MG63 (cell line): ENCODE measurements around the gene MEIOSIN. TPM values are rescaled to one million over a fixed set of nuclear protein-coding genes. Genes with fewer than 3 reads are reported as not detected.
A peak's percentile ranks its signal among the peaks of the same experiment; 100 is the strongest.
"Not testable (repeated sequence)": the region's sequence is repeated elsewhere in the genome, so short reads cannot be mapped to it uniquely, and the experiment has no call there.

Source experiments
- DNase-seq: peaks from one replicate; pipeline ENCODE4 v3.0.0-alpha.2; 2020
- H3K27me3 ChIP-seq: fragments of 250-450 bp; sonication (Bioruptor Pico); 2 replicates; pipeline ENCODE4 v1.5.1; 2020; ENCODE audit warnings: mild to moderate bottlenecking, moderate library complexity
- H3K36me3 ChIP-seq: fragments of 250-450 bp; sonication (Bioruptor Pico); 2 replicates; pipeline ENCODE4 v1.5.1; 2020; ENCODE audit warnings: mild to moderate bottlenecking, moderate library complexity
- H3K4me3 ChIP-seq: fragments of 250-450 bp; sonication (Bioruptor Pico); 2 replicates; pipeline ENCODE4 v1.5.1; 2020; ENCODE audit warnings: mild to moderate bottlenecking, moderate library complexity
- H3K9me3 ChIP-seq: fragments of 250-450 bp; sonication (Bioruptor Pico); 2 replicates; pipeline ENCODE4 v1.5.1; 2020; ENCODE audit warnings: mild to moderate bottlenecking, moderate library complexity
- total RNA-seq: library from RNA; depleted of rRNA; stranded (reverse); fragments of >200 nt; shearing (Covaris generic); gene quantifications from 2 replicates; pipeline ENCODE4 v1.2.3, GENCODE V29; 2014; ENCODE audit warnings: low replicate concordance

Gene MEIOSIN
- total RNA-seq, 1 experiment from 2014 or later = 0.99 TPM

DNA sequence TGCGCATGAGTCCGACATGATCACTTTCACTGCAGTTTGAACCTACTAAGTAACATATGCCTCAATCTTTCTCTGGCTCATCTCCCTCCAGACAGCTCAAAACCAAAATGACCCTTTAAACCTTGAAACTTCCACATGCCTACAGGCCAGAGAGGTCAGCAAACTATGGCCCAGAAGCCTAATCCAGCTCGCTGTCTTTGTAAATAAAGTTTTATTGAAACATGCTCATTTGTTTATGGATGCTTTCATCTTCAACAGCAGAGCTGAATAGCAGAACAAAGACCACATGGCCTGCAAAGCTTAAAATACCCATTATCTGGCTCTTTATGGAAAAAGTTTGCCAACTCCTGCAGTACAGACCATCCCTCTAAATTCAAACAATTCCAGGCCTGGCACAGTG is 18.1 kb upstream of the MEIOSIN start:
- Histone ChIP-seq H3K4me3 (no peak overlapping the region), H3K36me3 (peaks cover 35% of the 10 kb centered on the region), H3K9me3 (no peaks in the 10 kb centered on the region), H3K27me3 (no peaks in the 10 kb centered on the region)
- DNase-seq = no peak

DNA sequence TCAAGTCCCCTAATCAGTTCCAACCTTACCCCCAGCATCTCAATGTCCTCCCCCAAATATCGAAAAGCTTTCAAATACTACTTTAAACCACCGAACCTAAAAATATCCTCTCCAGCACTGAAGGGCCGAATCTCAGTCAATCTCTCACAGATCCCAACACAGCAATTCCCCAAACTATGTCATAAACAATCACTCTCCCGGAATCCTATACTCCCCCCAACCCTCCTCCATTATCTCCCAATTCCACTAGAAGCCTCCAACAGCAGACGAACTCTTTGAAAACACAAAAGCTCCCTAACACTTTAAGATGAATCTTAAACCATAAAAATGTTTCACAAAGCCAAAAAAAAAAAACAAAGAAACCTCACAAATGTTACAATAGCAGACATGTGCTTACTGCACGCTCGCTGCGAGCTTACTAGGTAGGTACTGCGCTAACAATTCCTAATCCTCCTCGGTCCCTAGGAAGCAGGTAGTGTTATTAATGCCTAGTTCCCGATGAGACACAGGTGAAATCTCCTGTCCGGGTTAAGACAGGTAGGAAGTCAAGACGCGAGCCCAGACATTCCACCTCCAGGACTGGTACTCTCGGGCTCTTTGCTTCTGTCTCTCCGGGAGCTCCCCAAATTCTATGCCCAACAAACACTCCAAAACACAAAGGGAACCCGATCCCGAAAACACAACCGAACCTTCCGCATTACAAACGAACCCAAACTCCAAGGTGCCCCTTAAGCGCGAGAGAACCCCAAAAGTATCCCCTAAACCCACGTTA is 16.7 kb upstream of the MEIOSIN start:
- peak overlapping the region; percentile 68 for H3K4me3 ChIP-seq
- no peaks in the 10 kb centered on the region for H3K27me3 ChIP-seq
- H3K36me3 ChIP-seq = peaks cover 31% of the 10 kb centered on the region
- DNase-seq = no peak
- no peaks in the 10 kb centered on the region for H3K9me3 ChIP-seq

DNA sequence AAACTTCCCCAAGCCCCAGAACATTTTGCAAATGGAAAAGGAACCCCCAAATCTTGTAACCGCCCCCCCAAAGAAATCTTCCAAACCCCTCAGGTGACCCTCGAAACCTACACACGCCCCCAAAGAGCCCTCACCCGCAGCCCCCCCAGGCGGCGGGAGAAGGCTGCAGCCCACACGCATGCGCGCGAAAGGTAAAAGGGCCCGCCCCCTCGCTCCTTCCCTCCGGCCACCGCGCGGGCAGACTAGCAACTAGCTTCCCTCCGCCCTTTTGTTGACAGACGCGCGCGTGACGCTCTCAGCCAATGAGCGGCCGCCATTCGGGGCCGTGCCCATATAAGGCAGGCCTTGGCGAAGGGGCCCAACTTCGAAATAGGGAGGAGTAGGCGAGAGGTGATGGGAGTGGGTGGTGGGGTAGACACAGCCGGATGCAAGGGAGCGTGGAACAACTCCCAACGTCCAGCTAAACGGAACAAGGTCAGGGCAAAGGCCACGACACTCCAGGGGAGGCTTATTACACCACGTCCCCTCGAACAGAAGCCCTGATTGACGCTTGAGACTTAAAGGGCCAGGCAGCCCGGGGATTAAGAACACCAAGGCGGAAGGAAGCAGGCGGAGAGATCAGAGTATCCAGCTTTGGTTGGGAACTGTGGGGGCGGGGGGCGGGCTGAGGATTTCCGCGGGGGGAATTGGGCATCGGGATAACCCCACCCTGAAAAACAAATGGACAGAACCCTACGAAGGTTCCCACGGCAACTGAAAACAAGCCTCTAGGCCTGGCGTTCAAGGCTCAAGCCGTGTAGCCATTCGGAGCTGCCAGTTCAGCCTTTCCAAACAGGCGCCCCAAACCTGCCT is 15.9 kb upstream of the MEIOSIN start:
- H3K4me3 ChIP-seq = peak overlapping the region; percentile 68
- H3K9me3 ChIP-seq = peaks cover 2% of the 10 kb centered on the region; the same call in 1 of the 2 replicates
- H3K36me3 ChIP-seq = peaks cover 32% of the 10 kb centered on the region
- H3K27me3 ChIP-seq = no peaks in the 10 kb centered on the region
- DNase-seq = peak; percentile 100

DNA sequence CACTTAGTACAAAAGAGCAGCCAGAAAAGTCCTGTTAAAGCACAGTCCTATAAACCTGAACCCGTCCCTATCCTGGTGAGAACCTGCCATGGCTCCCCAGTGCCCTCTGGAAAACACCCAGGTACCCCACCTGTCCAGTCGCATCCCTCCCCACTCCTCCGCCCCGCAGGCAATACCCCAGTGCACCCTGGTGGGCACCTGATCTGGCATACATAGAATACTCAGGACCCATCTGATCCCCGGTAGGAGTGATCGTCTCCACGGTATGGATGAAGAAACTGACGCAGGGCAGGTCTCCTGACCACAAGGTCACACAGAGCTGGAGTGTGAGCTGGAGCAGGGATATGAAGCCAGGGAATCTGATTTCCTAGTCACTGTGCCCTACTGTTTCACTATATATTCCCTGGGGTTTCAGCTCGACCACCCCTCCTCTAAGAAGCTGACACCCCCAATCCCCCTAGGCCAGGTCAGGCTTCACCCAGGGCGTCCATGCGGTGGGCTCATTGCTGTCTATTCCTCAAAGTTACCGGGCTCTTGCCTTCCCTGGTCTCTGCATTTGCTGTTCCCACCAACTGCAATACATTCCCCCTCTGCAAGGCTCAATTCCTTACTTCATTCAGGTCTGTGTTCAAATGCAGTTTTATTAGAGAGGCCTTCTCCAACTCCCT is 15.1 kb upstream of the MEIOSIN start:
- no peak for DNase-seq

DNA sequence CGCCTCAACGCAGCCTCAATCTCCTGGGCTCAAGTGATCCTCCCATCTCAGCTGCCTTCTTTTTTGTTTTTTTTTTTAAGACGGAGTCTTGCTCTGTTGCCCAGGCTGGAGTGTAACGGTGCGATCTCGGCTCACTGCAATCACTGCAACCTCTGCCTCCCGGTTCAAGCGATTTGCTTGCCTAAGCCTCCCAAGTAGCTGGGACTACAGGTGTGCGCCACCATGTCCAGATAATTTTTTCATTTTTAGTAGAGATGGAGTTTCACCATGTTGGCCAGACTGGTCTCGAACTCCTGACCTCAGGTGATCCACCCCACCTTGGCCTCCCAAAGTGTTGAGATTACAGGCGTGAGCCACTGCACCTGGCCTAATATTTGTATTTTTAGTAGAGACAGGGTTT is 13.2 kb upstream of the MEIOSIN start:
- H3K4me3 ChIP-seq = not testable (repeated sequence)

More for the DNA sequence above, 15.1 kb upstream of the MEIOSIN start:
- peaks cover 2% of the 10 kb centered on the region; the same call in 1 of the 2 replicates for H3K9me3 ChIP-seq
- H3K4me3 ChIP-seq = peak overlapping the region; percentile 68
- H3K27me3 ChIP-seq = no peaks in the 10 kb centered on the region
- peaks cover 34% of the 10 kb centered on the region for H3K36me3 ChIP-seq

DNA sequence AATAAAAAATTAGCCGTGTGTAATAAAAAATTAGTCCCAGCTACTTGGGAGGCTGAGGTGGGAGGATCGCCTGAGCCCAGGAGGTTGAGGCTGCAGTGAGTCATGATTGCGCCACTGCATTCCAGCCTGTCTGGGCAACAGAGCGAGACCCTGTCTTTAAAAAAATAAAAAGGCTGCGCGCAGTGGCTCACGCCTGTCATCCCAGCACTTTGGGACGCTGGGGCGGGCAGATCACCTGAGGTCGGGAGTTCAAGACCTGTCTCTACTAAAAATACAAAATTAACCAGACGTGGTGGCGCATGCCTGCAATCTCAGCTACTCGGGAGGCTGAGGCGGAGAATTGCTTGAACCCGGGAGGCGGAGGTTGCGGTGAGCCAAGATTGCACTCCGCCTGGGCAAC is 4.6 kb upstream of the MEIOSIN start:
- not testable (repeated sequence) for DNase-seq, H3K27me3 ChIP-seq, H3K9me3 ChIP-seq, H3K4me3 ChIP-seq
- H3K36me3 ChIP-seq = peaks cover 13% of the 10 kb centered on the region

More for the DNA sequence above, 13.2 kb upstream of the MEIOSIN start:
- H3K9me3 ChIP-seq, DNase-seq, H3K27me3 ChIP-seq: not testable (repeated sequence)
- H3K36me3 ChIP-seq = peaks cover 44% of the 10 kb centered on the region

DNA sequence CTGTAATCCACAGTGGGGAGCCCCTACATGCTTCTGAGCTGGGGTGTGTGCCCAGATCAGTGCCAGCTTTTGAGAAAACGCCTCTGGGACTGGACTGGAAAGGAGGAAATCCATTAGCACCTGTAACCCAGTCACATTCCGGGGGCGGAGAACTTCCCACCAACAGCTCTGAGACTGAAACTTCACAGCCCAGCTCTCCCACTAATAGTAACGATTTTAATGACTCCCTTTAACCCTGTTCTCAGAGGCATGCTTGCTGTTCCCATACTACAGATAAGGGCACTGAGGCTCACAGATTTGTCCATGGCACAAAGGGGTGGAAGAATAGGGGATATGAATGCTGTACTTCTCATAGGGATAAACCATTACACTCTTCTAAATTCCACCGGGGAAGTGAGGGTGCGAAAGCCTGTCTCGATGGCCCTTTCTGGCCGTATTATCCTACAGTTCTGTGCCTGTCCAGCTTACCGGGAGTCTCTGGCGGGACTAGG is 3.4 kb upstream of the MEIOSIN start:
- no peak for DNase-seq
- Histone ChIP-seq H3K9me3 (no peaks in the 10 kb centered on the region), H3K4me3 (peak overlapping the region; percentile 82), H3K27me3 (no peaks in the 10 kb centered on the region), H3K36me3 (peaks cover 8% of the 10 kb centered on the region)

DNA sequence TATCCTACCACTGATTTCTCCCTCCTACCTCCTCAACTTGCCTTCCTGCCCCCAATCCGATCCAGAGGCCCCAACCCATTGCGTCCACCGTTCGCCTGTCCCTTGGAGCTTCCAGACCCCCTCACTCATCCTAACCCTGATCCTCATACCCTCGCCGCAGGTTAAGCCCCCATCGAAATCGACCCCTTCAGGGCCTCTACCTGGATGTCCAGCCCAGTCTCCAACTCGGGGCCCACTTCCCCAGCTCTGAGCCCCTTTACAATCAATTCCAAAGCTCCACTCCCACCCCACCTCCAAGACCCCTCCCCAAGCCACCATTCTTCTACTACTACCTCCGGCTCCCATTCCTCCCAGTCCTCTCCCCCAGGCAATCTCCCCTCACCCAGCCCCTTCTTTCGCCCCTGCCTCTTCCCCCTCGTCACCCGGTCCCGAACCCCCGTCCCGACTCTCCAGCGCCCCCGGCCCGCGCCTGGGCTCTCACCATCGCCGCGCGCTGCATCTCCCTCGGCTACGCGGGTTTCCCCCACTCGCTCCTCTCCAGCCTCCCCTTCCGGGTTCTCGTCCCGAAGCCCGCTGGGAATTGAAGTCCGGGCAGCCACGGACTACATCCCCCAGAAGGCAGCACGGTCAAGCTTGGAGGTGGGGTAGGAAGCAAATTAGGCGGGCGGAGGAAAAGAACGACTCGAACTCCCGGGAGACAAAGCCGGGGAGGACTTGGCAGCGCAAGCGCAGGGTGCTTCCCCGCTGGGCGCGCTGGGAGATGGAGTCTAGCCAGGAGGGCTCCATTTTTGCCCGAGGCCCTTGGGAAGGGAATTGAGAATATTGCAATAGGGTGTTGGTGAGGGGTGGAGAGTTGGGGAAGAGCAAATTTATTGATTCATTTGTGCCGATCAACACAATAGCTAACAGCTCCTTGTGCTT is 2.6 kb upstream of the MEIOSIN start, which contains the start of gene FBXO46:
Gene FBXO46 (minus strand): TSS at position 529 of the 921 bp plus-strand sequence. CDS start 17,401 bp downstream, outside the sequence.
- H3K4me3 ChIP-seq = peak within 1 kb of the TSS; percentile 82
- H3K9me3 ChIP-seq = no peaks in the 10 kb centered on the region
- H3K36me3 ChIP-seq = peaks cover 7% of the 10 kb centered on the region
- DNase-seq = peak; percentile 99
- no peaks in the 10 kb centered on the region for H3K27me3 ChIP-seq

DNA sequence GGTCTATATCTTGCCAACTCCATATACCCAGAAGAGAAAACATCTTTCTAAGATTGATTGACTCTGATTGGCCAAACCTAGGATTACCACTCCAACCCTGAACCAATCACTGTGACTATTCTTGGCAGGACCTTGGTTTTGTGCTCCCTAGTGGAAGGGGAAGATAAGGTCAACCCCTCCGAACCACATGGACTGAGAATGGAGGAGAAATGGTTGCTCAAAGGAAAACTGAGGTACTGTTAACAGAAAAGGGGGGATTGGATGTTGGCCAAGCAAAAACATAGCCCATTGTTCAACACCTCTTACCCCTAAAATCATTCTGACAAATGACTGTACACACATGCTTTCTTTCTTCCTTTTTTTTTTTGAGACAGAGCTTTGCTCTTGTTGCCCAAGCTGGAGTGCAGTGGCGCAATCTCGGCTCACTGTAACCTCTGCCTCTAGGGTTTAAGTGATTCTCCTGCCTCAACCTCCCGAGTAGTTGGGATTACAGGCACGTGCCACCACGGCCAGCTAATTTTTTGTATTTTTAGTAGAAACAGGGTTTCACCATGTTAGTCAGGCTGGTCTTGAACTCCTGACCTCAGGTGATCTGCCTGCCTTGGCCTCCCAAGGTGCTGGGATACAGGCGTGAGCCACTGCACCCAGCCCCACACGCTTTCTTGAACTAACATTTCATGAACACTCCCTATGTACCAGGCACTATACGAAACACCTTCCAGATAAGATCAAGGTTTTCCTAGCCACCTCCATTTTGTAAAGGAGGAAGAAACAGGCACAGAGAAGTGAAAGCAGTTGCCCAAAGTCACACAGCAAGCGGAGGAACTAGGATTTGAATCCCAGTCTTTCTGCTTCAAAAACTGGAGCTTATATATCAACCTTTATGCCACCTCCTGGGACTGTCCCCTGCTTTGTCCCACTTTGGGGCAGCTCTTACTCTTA is 6.5 kb downstream of the MEIOSIN start:
- Histone ChIP-seq H3K36me3 (no peaks in the 10 kb centered on the region), H3K4me3 (no peak overlapping the region), H3K9me3 (no peaks in the 10 kb centered on the region), H3K27me3 (no peaks in the 10 kb centered on the region)
- DNase-seq = no peak

DNA sequence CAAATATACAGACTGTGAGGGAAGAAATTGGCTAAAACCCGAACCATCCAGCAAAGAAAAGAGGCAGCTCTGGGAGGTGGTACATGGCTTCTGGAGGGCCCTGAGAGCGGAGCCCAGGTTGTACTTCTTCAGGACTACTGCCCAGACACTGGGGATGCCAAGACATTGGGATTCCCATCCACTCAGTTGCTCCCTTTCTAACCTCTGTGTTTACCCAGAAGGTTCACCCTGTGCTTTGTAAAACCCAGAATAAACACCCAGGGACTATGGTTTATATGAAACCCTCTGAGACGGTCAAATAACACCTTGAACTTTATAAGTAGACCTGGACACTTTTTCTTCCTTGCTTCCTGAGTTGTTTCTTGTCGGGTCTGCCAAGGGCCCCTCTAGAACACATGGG is 9.7 kb downstream of the MEIOSIN start:
- Histone ChIP-seq H3K9me3 (no peaks in the 10 kb centered on the region), H3K36me3 (no peaks in the 10 kb centered on the region), H3K27me3 (no peaks in the 10 kb centered on the region), H3K4me3 (no peak overlapping the region)
- no peak for DNase-seq

DNA sequence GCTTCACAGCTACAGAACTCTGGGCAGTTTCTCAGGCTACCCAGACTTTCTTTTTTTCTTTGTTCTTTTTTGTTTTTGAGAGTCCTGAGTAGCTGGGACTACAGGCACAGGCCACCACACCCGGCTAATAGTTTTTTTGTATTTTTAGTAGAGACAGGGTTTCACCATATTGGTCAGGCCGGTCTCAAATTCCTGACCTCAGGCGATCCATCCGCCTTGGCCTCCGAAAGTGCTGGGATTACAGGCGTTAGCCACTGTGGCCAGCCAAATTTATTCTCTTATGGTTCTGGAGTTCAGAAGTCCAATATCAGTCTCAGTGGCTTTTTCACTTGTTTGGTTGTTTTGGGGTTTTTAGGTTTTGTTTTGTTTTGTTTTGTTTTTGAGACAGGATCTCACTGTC is 12.4 kb downstream of the MEIOSIN start:
- Histone ChIP-seq H3K9me3 (no peaks in the 10 kb centered on the region), H3K36me3 (no peaks in the 10 kb centered on the region), H3K27me3 (no peaks in the 10 kb centered on the region), H3K4me3 (no peak overlapping the region)
- no peak for DNase-seq

DNA sequence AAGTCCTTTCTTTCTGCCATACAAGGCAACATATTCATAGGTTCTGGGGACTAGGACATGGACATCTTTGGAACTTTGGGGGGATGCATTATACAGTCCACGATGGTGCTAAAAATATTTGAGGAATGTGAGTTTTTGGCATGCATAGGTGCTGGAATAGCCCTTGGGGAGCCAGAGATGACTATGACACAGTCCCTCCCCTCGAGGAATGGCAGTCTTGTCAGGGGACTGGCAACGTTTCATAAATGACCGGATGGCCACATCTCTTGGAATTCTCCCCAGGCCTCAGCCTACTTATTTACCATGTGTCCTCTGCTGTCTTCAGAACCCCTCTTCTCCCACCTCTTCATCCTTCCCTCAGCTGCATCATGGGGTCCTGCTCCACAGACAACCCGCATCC is 13.6 kb downstream of the MEIOSIN start:
- Histone ChIP-seq H3K36me3 (no peaks in the 10 kb centered on the region), H3K27me3 (no peaks in the 10 kb centered on the region), H3K9me3 (no peaks in the 10 kb centered on the region), H3K4me3 (no peak overlapping the region)
- no peak for DNase-seq

DNA sequence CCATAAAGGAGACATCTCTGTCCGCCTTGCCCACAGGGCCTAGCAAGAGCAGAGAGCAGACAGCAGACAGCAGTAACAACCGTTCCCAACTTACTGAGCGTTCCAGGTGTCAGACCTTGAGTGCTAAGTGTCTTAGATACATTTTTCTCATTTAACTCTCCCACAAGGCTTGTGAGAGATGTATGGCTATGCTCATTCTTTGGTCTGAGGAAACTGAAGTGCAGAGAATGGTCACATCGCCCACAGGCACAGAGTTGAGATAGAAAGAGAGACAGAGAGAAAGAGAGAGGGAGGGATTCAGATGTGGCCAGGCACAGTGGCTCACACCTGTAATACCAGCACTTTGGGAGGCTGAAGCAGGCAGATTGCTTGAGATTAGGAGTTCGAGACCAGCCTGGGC is 14.3 kb downstream of the MEIOSIN start:
- DNase-seq = no peak
- H3K9me3 ChIP-seq = no peaks in the 10 kb centered on the region
- H3K27me3 ChIP-seq = no peaks in the 10 kb centered on the region
- no peaks in the 10 kb centered on the region for H3K36me3 ChIP-seq
- H3K4me3 ChIP-seq = no peak overlapping the region

DNA sequence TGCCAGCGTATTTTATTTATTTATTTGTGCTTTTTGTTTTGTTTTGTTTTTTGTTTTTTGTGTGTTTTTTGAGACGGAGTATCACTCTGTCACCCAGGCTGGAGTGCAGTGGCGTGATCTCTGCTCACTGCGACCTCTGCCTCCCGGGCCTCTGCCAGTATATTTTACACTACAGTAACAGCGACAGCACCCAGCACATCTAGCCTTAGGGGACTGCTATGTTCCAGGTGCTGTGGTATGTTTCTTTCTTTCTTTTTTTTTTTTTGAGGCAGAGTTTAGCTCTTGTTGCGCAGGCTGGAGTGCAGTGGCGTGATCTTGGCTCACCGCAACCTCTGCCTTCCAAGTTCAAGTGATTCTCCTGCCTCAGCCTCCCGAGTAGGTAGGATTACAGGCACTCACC is 18.2 kb downstream of the MEIOSIN start:
- H3K36me3 ChIP-seq, H3K9me3 ChIP-seq, DNase-seq, H3K27me3 ChIP-seq, H3K4me3 ChIP-seq: not testable (repeated sequence)

DNA sequence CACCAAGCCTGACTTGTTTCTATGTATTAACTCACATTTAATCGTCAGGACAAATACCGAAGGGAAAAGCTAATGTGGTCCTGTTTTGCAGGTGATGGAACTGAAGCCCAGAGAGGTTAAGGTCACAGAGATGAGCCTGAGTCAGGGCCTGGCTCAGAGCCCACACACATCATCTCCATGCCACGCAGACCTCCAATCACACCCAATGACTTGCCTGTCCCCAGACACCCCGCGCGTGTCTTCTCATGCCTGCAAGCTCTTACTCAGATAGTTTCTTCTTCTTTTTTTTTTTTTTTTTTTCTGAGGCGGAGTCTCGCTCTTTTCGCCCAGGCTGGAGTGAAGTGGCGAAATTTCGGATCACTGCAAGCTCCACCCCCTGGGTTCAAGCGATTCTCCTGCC is 19.4 kb downstream of the MEIOSIN start:
- DNase-seq = no peak
- no peak overlapping the region for H3K4me3 ChIP-seq
- H3K36me3 ChIP-seq = no peaks in the 10 kb centered on the region
- no peaks in the 10 kb centered on the region for H3K9me3 ChIP-seq
- H3K27me3 ChIP-seq = no peaks in the 10 kb centered on the region
